K562 (cell line): ENCODE results near the gene AGO4. TPM values are rescaled to one million over a fixed set of nuclear protein-coding genes. Genes with fewer than 3 reads are reported as not detected.
A peak's percentile ranks its signal among the peaks of the same experiment; 100 is the strongest.

Experiments
- ATF3 ChIP-seq, 2 experiments: fragments of 450-650 bp in 1 of 2; sonication (generic) in 1 of 2; formaldehyde crosslinking in 1 of 2; IDR thresholded peaks in 1 of 2; conservative IDR thresholded peaks in 1 of 2; 2 replicates each; pipeline versions ENCODE4 v1.6.1 to v1.8.1; 2016 to 2023; ENCODE audit warnings: mild to moderate bottlenecking in 2 of 2, moderate library complexity in 2 of 2, inconsistent platforms in 1 of 2, missing genetic modification reagents in 1 of 2
- BCL6 ChIP-seq: fragments of 250-450 bp; sonication (Bioruptor Pico); IDR thresholded peaks from 2 replicates; pipeline ENCODE4 v1.4.0; 2020
- CBX2 ChIP-seq: fragments of 200-600 bp; sonication (generic); IDR thresholded peaks from one replicate; pipeline ENCODE4 v1.6.1; 2012; ENCODE audit warnings: mild to moderate bottlenecking, low read length, inconsistent platforms; ENCODE audit not compliant: insufficient read depth, poor library complexity, severe bottlenecking
- CHD1 ChIP-seq: fragments of 200-600 bp; sonication (generic); IDR thresholded peaks from one replicate; pipeline ENCODE4 v1.6.1; 2012; ENCODE audit warnings: mild to moderate bottlenecking, moderate library complexity, low read length, inconsistent platforms
- CREM ChIP-seq: IDR thresholded peaks from 2 replicates; pipeline ENCODE4 v1.6.1; 2014; ENCODE audit warnings: antibody characterized with exemption, low read depth
- DACH1 ChIP-seq: fragments of 450-650 bp; IDR thresholded peaks from 2 replicates; pipeline ENCODE4 v1.6.1; 2018; ENCODE audit not compliant: partially characterized antibody
- ETS2 ChIP-seq: IDR thresholded peaks from 2 replicates; pipeline ENCODE4 v1.6.1; 2016; ENCODE audit warnings: borderline replicate concordance, missing genetic modification characterization, mild to moderate bottlenecking, moderate library complexity, missing compliant biosample characterization; ENCODE audit not compliant: poor library complexity, severe bottlenecking
- FUS ChIP-seq: fragments of 200-400 bp; formaldehyde crosslinking; optimal IDR thresholded peaks from 2 replicates; pipeline ENCODE3; 2017; ENCODE audit warnings: low read depth, low read length
- HEY1 ChIP-seq: fragments of 250-450 bp; sonication (Bioruptor Pico); IDR thresholded peaks from 2 replicates; pipeline ENCODE4 v1.5.0; 2020; ENCODE audit warnings: mild to moderate bottlenecking, moderate library complexity, borderline replicate concordance
- HIVEP1 ChIP-seq: fragments of 250-450 bp; sonication (Bioruptor Pico); IDR thresholded peaks from 2 replicates; pipeline ENCODE4 v1.4.0; 2020; ENCODE audit warnings: mild to moderate bottlenecking
- KDM2B ChIP-seq: fragments of 250-450 bp; sonication (Bioruptor Pico); IDR thresholded peaks from 2 replicates; pipeline ENCODE4 v1.8.0; 2021; ENCODE audit warnings: mild to moderate bottlenecking, moderate library complexity
- MAFK ChIP-seq: IDR thresholded peaks from 2 replicates; pipeline ENCODE4 v1.6.1; 2011; ENCODE audit warnings: low read length, improper control_type of control experiment
- SRSF9 ChIP-seq: fragments of 200-400 bp; formaldehyde crosslinking; IDR thresholded peaks from 2 replicates; pipeline ENCODE4 v1.6.1; 2017; ENCODE audit warnings: low read depth, low read length, borderline replicate concordance
- TAF15 ChIP-seq: fragments of 200-400 bp; formaldehyde crosslinking; IDR thresholded peaks from 2 replicates; pipeline ENCODE4 v1.6.1; 2017; ENCODE audit warnings: mild to moderate bottlenecking, low read depth, low read length, moderate library complexity
- ZBTB11 ChIP-seq, 3 experiments: fragments of 200-800 bp in 1 of 3; fragments of 250-450 bp in 1 of 3; fragments of 450-650 bp in 1 of 3; sonication (Bioruptor Pico) in 1 of 3; sonication (Bioruptor generic) in 1 of 3; formaldehyde crosslinking in 1 of 3; IDR thresholded peaks; 2 replicates each; pipeline versions ENCODE4 v1.6.1 to v1.8.0; 2016 to 2022; ENCODE audit warnings: mild to moderate bottlenecking in 2 of 3, missing genetic modification characterization in 2 of 3, missing compliant biosample characterization in 1 of 3, moderate library complexity in 1 of 3
- ZBTB8A ChIP-seq: fragments of 450-650 bp; IDR thresholded peaks from 2 replicates; pipeline ENCODE4 v1.6.1; 2018; ENCODE audit warnings: mild to moderate bottlenecking, moderate library complexity; ENCODE audit not compliant: partially characterized antibody
- ZNF124 ChIP-seq: sonication (generic); formaldehyde crosslinking; IDR thresholded peaks from 2 replicates; pipeline ENCODE4 v1.8.1; 2022; ENCODE audit warnings: missing genetic modification reagents
- ZNF384 ChIP-seq: IDR thresholded peaks from 2 replicates; pipeline ENCODE4 v1.6.1; 2012; ENCODE audit warnings: low read depth, low read length, improper control_type of control experiment
- ZNF609 ChIP-seq: sonication (generic); formaldehyde crosslinking; IDR thresholded peaks from 2 replicates; pipeline ENCODE4 v1.8.1; 2023; ENCODE audit warnings: missing genetic modification reagents, mild to moderate bottlenecking, borderline replicate concordance
- ZNF785 ChIP-seq: fragments of 250-450 bp; sonication (Bioruptor Pico); IDR thresholded peaks from 2 replicates; pipeline ENCODE4 v1.4.0; 2020; ENCODE audit warnings: mild to moderate bottlenecking
- polyA plus RNA-seq, 8 experiments: library from polyadenylated mRNA; depleted of rRNA in 4 of 8; stranded (reverse) in 5 of 8; unstranded in 3 of 8; fragments of >200 nt; fragmentation: Nextera tagmentation in 2 of 8; fragmentation: Illumina TruSeq in 1 of 8; extraction: Ambion mirVana in 2 of 8; extraction: Trizol in 1 of 8; gene quantifications; 2 replicates each; pipeline versions ENCODE4 v1.2.1 to v1.2.3, GENCODE V29; 2011 to 2014; ENCODE audit warnings: inconsistent platforms in 1 of 8, missing spikeins in 1 of 8
- total RNA-seq, 7 experiments: library from RNA; depleted of rRNA in 6 of 7; stranded (reverse); fragments of >200 nt in 6 of 7; fragmentation: Illumina TruSeq in 2 of 7; extraction: Trizol in 2 of 7; gene quantifications; 2 replicates each; pipeline versions ENCODE4 v1.2.1 to v1.2.3, GENCODE V29; 2011 to 2021; ENCODE audit warnings: low replicate concordance in 1 of 7

Gene AGO4
- total and polyA plus RNA-seq, 9 of the 15 experiments (the other 6 are each of a cell fraction or from before 2014, with no cell fraction given): 1.3 to 10.5 (median 6.5) TPM

- TF ChIP-seq ZNF609 (CRISPR knock-in tag) (no peak), ZNF124 (CRISPR knock-in tag) (no peak), KDM2B (no peak), ZBTB11 (CRISPR knock-in tag; IDR thresholded peaks at IDR 0.05) (no peak), ATF3 (IDR thresholded peaks at IDR 0.05) (no peak), ATF3 (CRISPR knock-in tag; conservative IDR thresholded peaks at IDR 0.05) (no peak), ZNF785 (no peak), MAFK (no peak), CBX2 (no peak), ZNF384 (no peak), ZBTB8A (no peak), ETS2 (tag) (no peak), SRSF9 (no peak), CHD1 (no peak), HIVEP1 (CRISPR knock-in tag) (no peak), FUS (no peak), BCL6 (CRISPR knock-in tag) (no peak), CREM (peak; percentile 79), TAF15 (no peak), HEY1 (CRISPR knock-in tag) (no peak), DACH1 (peak; percentile 78)
Measured at GRCh38 chr1:35881850-35882273, 74.0 kb downstream of the AGO4 start (continued).
